ENCODE measurements around the gene MMEL1. TPM values are rescaled to one million over a fixed set of nuclear protein-coding genes. Genes with fewer than 3 reads are reported as not detected.
"Not testable (repeated sequence)": the region's sequence is repeated elsewhere in the genome, so short reads cannot be mapped to it uniquely, and the experiment has no call there.

Gene MMEL1
- total and polyA plus RNA-seq, 2 donors (not counting 1 experiment from before 2014, with no cell fraction given), result not detected

GRCh38 chr1:2627746-2628145 lies 5.1 kb downstream of the MMEL1 start:
- 52% methylated on average over 3 of the region's 6 CpGs for WGBS (ENCODE audit: insufficient coverage)
- Histone ChIP-seq H3K9ac (ENCODE audit: low read length) (no peak overlapping the region), H3K27ac (ENCODE audit: low read length in 2 of 2) (no peak overlapping the region), H4K20me1 (ENCODE audit: control insufficient read depth, insufficient read depth, low read length, poor library complexity, severe bottlenecking) (no peaks in the 10 kb centered on the region), H3K4me3 (ENCODE audit: control extremely low read depth in 1 of 5, extremely low read depth in 1 of 5, insufficient read depth in 1 of 5, low read depth in 2 of 5, low read length in 4 of 5) (no peak overlapping the region), H3K4me1 (ENCODE audit: control insufficient read depth in 2 of 2, insufficient read depth in 2 of 2, low read length in 2 of 2) (peaks cover 9 to 11% of the 10 kb centered on the region in 2 donors), H3K79me2 (ENCODE audit: control insufficient read depth, insufficient read depth, low read length) (no peaks in the 10 kb centered on the region), H3K9me3 (ENCODE audit: control extremely low read depth in 1 of 3, control insufficient read depth in 2 of 3, insufficient read depth in 1 of 3, low read length in 2 of 3) (peaks cover 0 to 28% (median 0%) of the 10 kb centered on the region in 3 donors), H3K27me3 (replicated peaks in 1 of 4; ENCODE audit: control extremely low read depth in 1 of 4, control insufficient read depth in 3 of 4, insufficient read depth in 4 of 4, low read length in 3 of 4) (peaks cover 0 to 45% (median 24%) of the 10 kb centered on the region in 4 experiments), H2AFZ (ENCODE audit: insufficient read depth, low read depth, low read length, poor library complexity, severe bottlenecking) (no peak overlapping the region), H3K36me3 (replicated peaks in 1 of 2; ENCODE audit: control extremely low read depth in 1 of 2, control insufficient read depth in 1 of 2, extremely low read depth in 1 of 2, insufficient read depth in 2 of 2, low read length in 1 of 2) (no peaks in the 10 kb centered on the region), H3K4me2 (replicated peaks; ENCODE audit: low read depth, low read length, poor library complexity, severe bottlenecking) (no peak overlapping the region)
- POLR2A ChIA-PET, result no interaction called here
- Mint-ChIP-seq H3K4me3 (no peak overlapping the region), H3K4me1 (peaks cover 8% of the 10 kb centered on the region), H3K27ac (no peak overlapping the region), H3K9me3 (ENCODE audit: insufficient read depth) (peaks cover 7% of the 10 kb centered on the region), H3K27me3 (peaks cover 51% of the 10 kb centered on the region)
- ATAC-seq (ENCODE audit: low read depth) (no peak), DNase-seq (no peak)
- TF ChIP-seq, protein P1, sequence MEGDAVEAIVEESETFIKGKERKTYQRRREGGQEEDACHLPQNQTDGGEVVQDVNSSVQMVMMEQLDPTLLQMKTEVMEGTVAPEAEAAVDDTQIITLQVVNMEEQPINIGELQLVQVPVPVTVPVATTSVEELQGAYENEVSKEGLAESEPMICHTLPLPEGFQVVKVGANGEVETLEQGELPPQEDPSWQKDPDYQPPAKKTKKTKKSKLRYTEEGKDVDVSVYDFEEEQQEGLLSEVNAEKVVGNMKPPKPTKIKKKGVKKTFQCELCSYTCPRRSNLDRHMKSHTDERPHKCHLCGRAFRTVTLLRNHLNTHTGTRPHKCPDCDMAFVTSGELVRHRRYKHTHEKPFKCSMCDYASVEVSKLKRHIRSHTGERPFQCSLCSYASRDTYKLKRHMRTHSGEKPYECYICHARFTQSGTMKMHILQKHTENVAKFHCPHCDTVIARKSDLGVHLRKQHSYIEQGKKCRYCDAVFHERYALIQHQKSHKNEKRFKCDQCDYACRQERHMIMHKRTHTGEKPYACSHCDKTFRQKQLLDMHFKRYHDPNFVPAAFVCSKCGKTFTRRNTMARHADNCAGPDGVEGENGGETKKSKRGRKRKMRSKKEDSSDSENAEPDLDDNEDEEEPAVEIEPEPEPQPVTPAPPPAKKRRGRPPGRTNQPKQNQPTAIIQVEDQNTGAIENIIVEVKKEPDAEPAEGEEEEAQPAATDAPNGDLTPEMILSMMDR (IDR thresholded peaks at IDR 0.05), result no peak
- no peak for TF ChIP-seq EZH2 (IDR thresholded peaks at IDR 0.05; ENCODE audit: borderline replicate concordance, insufficient read depth, low read depth, low read length, poor library complexity, severe bottlenecking)
- intact Hi-C loops (cut with micrococcal nuclease), result no loop called here
- CTCF ChIA-PET, result no interaction called here

DNA sequence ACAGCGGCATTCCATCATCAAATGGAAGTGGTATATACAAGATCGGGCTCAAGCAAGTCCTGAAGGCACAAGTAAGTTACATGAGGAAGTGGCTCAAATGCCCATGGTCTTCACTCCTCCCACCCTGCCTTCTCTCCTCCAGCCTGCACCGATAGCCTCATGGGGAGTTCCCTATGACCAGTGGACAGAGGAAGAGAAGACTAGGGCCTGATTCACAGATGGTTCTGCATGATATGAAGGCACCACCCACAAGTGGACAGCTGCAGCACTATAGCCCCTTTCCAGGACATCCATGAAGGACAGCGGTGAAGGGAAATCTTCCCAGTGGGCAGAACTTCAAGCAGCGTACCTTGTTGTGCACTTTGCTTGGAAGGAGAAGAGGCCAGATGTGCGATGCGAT lies 7.1 kb downstream of the MMEL1 start:
- H4K20me1 ChIP-seq (ENCODE audit: control insufficient read depth, insufficient read depth, low read length, poor library complexity, severe bottlenecking); H3K36me3 ChIP-seq (replicated peaks in 1 of 2; ENCODE audit: control extremely low read depth in 1 of 2, control insufficient read depth in 1 of 2, extremely low read depth in 1 of 2, insufficient read depth in 2 of 2, low read length in 1 of 2); H3K27ac Mint-ChIP-seq; H3K79me2 ChIP-seq (ENCODE audit: control insufficient read depth, insufficient read depth, low read length); H3K9me3 Mint-ChIP-seq (ENCODE audit: insufficient read depth); H3K27ac ChIP-seq (ENCODE audit: low read length in 2 of 2); H2AFZ ChIP-seq (ENCODE audit: insufficient read depth, low read depth, low read length, poor library complexity, severe bottlenecking); ATAC-seq (ENCODE audit: low read depth); H3K4me3 Mint-ChIP-seq; POLR2A ChIA-PET; H3K9ac ChIP-seq (ENCODE audit: low read length); H3K4me3 ChIP-seq (ENCODE audit: control extremely low read depth in 1 of 5, extremely low read depth in 1 of 5, insufficient read depth in 1 of 5, low read depth in 2 of 5, low read length in 4 of 5); H3K4me2 ChIP-seq (replicated peaks; ENCODE audit: low read depth, low read length, poor library complexity, severe bottlenecking); CTCF ChIA-PET; H3K4me1 Mint-ChIP-seq; intact Hi-C loops (cut with micrococcal nuclease); DNase-seq: not testable (repeated sequence)
- Histone ChIP-seq H3K4me1 (ENCODE audit: control insufficient read depth in 2 of 2, insufficient read depth in 2 of 2, low read length in 2 of 2) (peaks cover 9 to 11% of the 10 kb centered on the region in 2 donors), H3K27me3 (replicated peaks in 1 of 4; ENCODE audit: control extremely low read depth in 1 of 4, control insufficient read depth in 3 of 4, insufficient read depth in 4 of 4, low read length in 3 of 4) (peaks cover 0 to 45% (median 24%) of the 10 kb centered on the region in 4 experiments), H3K9me3 (ENCODE audit: control extremely low read depth in 1 of 3, control insufficient read depth in 2 of 3, insufficient read depth in 1 of 3, low read length in 2 of 3) (peaks cover 0 to 34% (median 4%) of the 10 kb centered on the region in 3 donors)
- peaks cover 50% of the 10 kb centered on the region for H3K27me3 Mint-ChIP-seq
- WGBS (ENCODE audit: insufficient coverage), result 87% methylated on average over 5 of the region's 7 CpGs

Data from B cell (primary cell).